ENCODE data around the gene CHRM2. TPM values are rescaled to one million over a fixed set of nuclear protein-coding genes. Genes with fewer than 3 reads are reported as not detected.

Gene CHRM2
- total RNA-seq, 1 donor from 2014 or later, result 5.3 TPM

- DNase-seq (ENCODE audit: low spot score in 2 of 2) (no peak), FAIRE-seq (no peak)
Observed at GRCh38 chr7:136953386-136953785, 84.9 kb downstream of the CHRM2 start.

- DNase-seq (ENCODE audit: low spot score in 2 of 2) (no peak), FAIRE-seq (no peak)
Observed at GRCh38 chr7:136956232-136956631, 87.8 kb downstream of the CHRM2 start.

GRCh38 chr7:136956671-136957070, 88.2 kb downstream of the CHRM2 start:
- FAIRE-seq (no peak), DNase-seq (ENCODE audit: low spot score in 2 of 2) (no peak)

- FAIRE-seq, result no peak
- DNase-seq (ENCODE audit: low spot score in 2 of 2), result no peak
Observed at GRCh38 chr7:136957391-136957790, 88.9 kb downstream of the CHRM2 start.

- DNase-seq (ENCODE audit: low spot score in 2 of 2) (no peak), FAIRE-seq (no peak)
Observed at GRCh38 chr7:136958016-136958415, 89.6 kb downstream of the CHRM2 start.

GRCh38 chr7:136964347-136964746, 95.9 kb downstream of the CHRM2 start:
- FAIRE-seq, result no peak
- no peak for DNase-seq (ENCODE audit: low spot score in 2 of 2)

- FAIRE-seq, result no peak
- DNase-seq (ENCODE audit: low spot score in 2 of 2), result no peak
Observed at GRCh38 chr7:136966825-136967224, 98.4 kb downstream of the CHRM2 start.

- no peak for DNase-seq (ENCODE audit: low spot score in 2 of 2)
- FAIRE-seq, result no peak
Observed at GRCh38 chr7:136969761-136970160, 101.3 kb downstream of the CHRM2 start.

- no peak for DNase-seq (ENCODE audit: low spot score in 2 of 2)
- no peak for FAIRE-seq
Observed at GRCh38 chr7:136971776-136972175, 103.3 kb downstream of the CHRM2 start.

GRCh38 chr7:136976504-136977251, 108.2 kb downstream of the CHRM2 start:
- DNase-seq (ENCODE audit: low spot score in 2 of 2), result no peak
- no peak for FAIRE-seq

GRCh38 chr7:136993377-136993776, 124.9 kb downstream of the CHRM2 start:
- FAIRE-seq, result no peak
- DNase-seq (ENCODE audit: low spot score in 2 of 2), result no peak

GRCh38 chr7:136997735-136998134, 129.3 kb downstream of the CHRM2 start:
- no peak for DNase-seq (ENCODE audit: low spot score in 2 of 2)
- FAIRE-seq, result no peak

- FAIRE-seq, result no peak
- DNase-seq (ENCODE audit: low spot score in 2 of 2), result no peak
Observed at GRCh38 chr7:136998495-136998894, 130.0 kb downstream of the CHRM2 start.

- no peak for FAIRE-seq
- DNase-seq (ENCODE audit: low spot score in 2 of 2), result no peak
Observed at GRCh38 chr7:137000621-137001020, 132.2 kb downstream of the CHRM2 start.

- FAIRE-seq (no peak), DNase-seq (ENCODE audit: low spot score in 2 of 2) (no peak)
Observed at GRCh38 chr7:137001041-137001440, 132.6 kb downstream of the CHRM2 start.

- FAIRE-seq, result no peak
Observed at GRCh38 chr7:137001478-137001877, 133.0 kb downstream of the CHRM2 start.

GRCh38 chr7:137003086-137003485, 134.6 kb downstream of the CHRM2 start:
- FAIRE-seq, result no peak

More at GRCh38 chr7:137001478-137001877, 133.0 kb downstream of the CHRM2 start:
- DNase-seq (ENCODE audit: low spot score in 2 of 2), result no peak

GRCh38 chr7:137003566-137003965, 135.1 kb downstream of the CHRM2 start:
- DNase-seq (ENCODE audit: low spot score in 2 of 2) (no peak), FAIRE-seq (no peak)

More at GRCh38 chr7:137003086-137003485, 134.6 kb downstream of the CHRM2 start:
- DNase-seq (ENCODE audit: low spot score in 2 of 2), result no peak

- DNase-seq (ENCODE audit: low spot score in 2 of 2) (no peak), FAIRE-seq (no peak)
Observed at GRCh38 chr7:137005873-137006272, 137.4 kb downstream of the CHRM2 start.

GRCh38 chr7:137006293-137006692, 137.8 kb downstream of the CHRM2 start:
- no peak for FAIRE-seq

GRCh38 chr7:137007001-137007694, 138.7 kb downstream of the CHRM2 start:
- FAIRE-seq (no peak), DNase-seq (ENCODE audit: low spot score in 2 of 2) (no peak)

More at GRCh38 chr7:137006293-137006692, 137.8 kb downstream of the CHRM2 start:
- DNase-seq (ENCODE audit: low spot score in 2 of 2), result no peak

GRCh38 chr7:137009404-137009803, 141.0 kb downstream of the CHRM2 start:
- FAIRE-seq (no peak), DNase-seq (ENCODE audit: low spot score in 2 of 2) (no peak)

All from frontal cortex (tissue), 4 donors.